GM21786 (cell line): ENCODE data around the gene ATP9B.
"Not testable (repeated sequence)": the region's sequence is repeated elsewhere in the genome, so short reads cannot be mapped to it uniquely, and the experiment has no call there.

Experiments
- ATAC-seq: cut with Tn5 transposase; IDR thresholded peaks from one replicate; pipeline ENCODE4 v1.9.1; 2021; ENCODE audit not compliant: unreplicated experiment

The ATP9B gene

DNA sequence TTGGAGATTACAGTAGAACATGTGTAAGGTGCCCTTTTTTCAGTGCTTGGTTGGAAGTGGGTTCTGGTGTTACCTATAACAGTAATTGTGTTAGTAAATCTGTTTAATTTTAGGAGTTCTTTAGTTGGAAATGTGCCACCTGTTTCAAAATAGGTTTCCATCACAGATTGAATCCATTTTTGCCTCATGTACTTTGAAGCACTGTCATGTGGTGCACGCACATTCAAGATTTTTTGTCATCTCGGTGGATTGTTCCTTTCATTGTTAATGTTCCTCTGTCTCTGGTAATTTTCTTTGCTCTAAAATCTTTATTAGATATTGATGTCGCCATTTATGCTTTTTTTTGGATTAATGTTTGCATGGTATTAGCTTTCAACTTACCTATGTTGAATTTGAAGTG, 1.3 kb downstream of the ATP9B start:
- ATAC-seq: no peak

DNA sequence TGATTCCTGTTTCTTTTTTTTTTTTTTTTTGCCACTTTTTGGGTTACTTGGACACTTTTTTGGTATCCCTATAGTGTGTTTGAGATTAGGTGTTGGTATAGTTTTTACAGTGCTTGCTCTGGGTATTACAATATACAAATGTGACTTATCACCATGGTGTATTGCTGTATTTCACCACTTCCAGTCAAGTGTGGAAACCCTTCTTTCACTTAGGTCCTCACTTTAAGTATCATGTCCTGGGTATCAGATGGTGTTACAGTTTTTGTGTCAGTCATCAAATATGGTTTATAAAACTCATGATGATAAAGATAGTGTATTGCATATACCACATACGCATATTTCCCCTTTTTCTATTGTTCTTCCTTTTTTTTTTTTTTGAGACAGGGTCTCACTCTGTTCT, 1.8 kb downstream of the ATP9B start:
- ATAC-seq: no peak

DNA sequence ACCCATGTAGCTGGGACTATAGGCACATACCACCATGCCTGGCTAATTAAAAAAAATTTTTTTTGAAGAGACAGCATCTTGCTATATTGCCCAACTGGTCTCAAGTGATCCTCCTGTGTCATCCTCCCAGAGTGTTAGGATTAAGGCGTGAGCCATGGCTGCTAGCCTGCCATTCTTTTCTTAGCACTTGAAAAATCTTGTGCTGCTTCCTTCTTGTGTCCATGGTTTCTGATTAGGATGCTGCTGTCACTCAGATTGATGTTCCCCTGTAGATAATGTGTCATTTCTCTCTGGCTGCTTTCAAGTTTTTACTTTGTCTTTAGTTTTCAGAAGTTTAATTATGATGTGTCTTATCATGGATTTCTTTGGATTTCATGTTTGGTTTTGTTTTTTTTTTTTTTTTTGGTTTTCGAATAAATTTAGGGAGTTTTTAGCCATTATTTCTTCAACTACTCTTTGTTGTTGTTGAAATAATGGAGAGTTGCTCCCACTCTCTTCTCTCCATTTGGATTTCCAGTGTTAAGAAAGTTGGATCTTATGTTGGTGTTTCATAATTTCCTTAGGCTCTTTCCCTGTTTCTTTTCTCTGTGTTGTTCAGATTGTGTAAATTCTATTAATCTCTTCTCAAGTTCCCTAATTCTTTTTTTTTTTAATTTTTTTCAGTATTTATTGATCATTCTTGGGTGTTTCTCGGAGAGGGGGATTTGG, 2.5 kb downstream of the ATP9B start:
- ATAC-seq: no peak

DNA sequence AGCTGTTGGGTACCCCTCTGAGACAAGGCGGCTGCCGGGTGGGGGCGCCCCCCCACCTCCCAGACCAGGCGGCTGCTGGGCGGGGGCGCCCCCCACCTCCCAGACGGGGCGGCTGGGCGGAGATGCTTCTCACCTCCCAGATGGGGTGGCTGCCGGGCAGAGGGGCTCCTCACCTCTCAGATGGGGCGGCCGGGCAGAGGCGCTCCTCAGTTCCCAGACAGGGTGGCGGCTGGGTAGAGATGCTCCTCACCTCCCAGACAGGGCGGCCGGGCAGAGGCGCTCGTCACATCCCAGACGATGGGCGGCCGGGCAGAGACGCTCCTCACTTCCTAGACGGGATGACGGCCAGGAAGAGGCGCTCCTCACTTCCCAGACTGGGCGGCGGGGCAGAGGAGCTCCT, 3.5 kb downstream of the ATP9B start:
- ATAC-seq: not testable (repeated sequence)

DNA sequence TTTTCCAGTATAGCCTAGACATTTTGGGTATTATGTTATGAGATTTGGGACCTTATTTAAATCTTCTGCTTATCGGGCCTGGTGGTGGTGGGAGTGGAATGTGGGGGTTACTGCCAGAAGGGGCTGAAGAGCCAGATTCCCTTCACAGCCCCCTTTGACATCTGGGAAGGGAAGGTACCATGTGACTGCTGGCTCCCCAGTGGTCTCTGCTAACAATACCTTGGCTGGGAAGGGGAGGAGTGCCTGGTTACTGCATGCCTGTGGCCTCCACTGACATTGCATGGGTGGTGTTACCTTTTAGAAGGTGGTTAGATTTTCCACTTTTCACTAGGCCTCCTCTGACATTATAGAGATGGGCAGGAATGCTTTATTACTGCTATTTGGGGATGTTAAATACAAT, 8.0 kb downstream of the ATP9B start:
- ATAC-seq: no peak

DNA sequence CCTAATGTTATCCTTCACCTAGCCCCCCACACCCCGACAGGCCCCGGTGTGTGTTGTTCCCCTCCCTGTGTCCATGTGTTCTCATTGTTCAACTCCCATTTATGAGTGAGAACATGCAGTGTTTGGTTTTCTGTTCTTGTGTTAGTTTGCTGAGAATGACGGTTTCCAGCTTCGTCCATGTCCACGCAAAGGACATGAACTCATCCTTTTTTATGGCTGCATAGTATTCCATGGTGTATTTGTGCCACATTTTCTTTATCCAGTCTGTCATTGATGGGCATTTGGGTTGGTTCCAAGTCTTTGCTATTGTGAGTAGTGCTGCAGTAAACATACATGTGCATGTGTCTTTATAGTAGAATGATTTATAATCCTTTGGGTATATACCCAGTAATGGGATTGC, 9.6 kb downstream of the ATP9B start:
- ATAC-seq: not testable (repeated sequence)

DNA sequence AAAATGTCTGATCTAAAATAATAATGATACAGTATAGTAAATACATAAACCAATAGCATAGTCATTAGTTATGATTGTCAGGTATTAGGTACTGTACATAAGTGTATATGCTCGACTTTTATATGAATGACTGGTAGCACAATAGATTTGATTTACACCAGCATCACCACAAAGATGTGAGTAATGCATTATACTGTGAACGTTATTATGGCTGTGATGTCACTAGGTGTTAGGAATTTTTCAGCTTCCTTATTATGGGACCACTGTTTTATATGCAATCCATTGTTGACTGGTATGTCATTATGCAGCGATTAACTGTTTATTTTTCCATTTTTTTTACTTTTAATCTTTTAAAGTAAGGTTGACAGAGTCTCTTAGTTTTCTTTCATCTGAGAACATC, 23.7 kb downstream of the ATP9B start:
- ATAC-seq: no peak

DNA sequence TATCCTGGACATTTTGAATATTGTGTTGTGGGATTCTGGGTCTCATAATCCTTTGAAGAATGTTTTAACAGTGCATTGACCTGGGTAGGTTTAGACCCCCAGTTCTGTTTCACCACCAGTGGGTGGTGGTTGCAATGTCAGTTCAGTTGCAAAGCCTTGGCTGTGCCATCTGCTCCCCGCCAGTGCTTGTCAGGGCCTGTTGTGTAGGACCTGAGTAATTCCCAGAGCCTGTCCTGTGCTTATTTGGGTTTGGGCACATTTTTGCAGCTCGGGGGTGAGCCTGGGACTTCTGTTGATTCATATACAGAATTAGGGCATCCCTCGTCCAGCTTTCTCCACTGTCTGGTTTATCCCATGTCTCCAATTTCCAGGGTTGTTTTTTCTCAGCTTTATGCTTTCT, 24.8 kb downstream of the ATP9B start:
- ATAC-seq: no peak

DNA sequence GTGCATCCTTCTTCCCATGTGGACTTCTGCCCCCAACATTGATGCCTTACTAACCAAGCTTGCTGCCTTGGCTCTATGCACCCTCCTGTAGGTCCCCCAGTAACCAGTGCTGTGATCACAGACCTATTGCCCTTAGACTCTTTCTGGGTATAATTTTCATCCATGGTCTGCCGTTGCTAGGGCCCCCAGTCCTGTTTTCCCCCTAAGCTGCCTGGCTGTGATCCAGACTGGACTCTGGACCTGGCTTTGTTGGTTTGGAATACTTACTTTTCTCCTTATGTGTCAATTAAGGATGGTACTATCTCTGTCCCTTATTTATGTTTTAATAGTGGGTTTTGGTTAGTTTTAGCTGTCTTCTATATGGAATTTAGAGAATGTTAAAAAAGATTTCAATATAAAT, 26.0 kb downstream of the ATP9B start:
- ATAC-seq: no peak

DNA sequence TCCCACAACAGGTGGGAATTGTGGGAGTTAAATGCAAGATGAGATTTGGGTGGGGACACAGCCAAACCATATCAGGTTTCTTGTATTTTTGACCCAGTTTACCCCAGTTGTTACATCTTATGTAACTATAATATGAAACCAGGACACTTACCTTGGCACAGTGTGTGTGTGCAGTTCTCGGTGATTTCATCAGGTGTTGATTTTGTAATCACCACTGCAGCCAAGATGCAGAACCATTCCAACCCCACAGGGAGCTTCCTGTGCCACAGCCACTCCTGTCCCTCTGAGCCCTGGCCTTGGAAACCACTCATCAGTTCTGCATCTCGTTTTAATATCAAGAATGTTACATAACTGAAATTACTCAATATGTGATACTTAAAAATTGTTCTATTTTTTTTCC, 31.8 kb downstream of the ATP9B start:
- ATAC-seq: no peak

DNA sequence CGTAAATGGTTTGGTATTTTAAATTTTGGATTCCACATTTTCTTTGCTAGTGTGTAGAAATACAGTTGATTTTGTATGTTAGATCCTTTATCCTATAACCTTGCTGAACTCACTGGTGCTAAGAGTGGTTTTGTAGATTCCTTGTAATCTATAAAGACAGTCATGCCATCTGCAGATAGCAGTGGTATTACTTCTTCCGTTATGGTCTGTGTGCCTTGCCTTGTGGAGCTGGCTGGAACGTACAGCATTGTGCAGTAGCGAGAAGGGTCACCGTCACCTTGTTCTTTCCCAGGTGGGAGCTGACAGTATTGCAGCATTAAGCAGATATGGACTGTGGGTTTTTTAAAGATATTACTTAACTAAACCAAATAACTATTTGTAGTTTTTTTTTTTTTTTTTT, 33.7 kb downstream of the ATP9B start:
- ATAC-seq: no peak

DNA sequence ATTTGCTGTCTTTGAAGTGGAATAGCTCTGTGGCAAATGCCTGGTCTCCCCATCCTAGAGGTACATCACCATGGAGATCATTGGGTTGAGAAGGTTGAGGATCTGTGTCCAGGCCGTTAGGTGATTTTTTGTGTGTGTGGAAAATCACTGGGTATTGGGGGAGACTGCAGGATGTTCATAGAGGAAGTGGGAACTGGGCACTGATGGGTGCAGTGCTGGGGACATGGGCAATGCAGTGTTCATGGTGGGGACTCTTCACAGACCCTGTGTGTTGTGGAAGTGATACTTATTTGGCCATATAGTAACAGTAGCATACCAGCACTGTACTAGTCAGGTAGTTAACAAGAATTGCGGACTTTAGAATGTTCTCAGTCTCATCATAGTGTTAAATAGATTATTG, 34.9 kb downstream of the ATP9B start:
- ATAC-seq: no peak

DNA sequence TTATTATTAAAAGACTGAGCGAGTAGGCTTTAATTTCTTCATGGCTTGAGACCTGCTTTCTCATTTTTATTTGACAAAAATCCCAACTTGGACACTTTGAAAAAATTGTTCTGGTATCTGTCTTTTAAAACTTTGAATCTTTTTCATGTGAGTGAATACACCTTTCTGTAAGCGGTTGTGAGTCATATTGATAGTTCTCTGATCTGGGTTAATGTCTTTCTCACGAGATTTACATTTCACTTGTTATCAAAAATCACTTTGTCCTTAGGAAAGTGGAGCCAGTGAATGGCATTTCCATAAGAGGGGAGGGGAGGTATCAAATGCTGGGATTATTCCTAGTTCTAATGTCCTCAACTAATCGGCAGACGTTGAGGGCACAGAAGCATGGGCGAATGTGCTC, 36.3 kb downstream of the ATP9B start:
- no peak for ATAC-seq

DNA sequence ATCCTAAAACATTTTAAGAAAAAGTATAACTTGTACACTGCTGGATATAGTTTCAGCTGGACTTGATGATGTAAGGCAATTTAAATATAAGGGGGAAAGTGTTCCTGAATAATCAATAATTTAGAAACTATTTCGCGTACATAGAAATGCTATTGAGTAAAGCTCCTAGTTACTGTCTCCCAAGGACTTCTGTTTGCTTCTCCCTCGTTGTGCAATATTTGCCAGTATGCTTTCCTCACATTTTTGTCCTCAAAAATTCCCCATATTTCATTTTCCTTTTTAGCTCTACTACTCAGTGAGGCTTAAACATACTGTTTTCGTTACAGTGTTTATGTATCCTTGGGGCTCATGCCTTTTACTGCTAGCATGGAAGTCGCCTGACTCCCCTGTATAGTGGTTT, 36.9 kb downstream of the ATP9B start:
- ATAC-seq: no peak

DNA sequence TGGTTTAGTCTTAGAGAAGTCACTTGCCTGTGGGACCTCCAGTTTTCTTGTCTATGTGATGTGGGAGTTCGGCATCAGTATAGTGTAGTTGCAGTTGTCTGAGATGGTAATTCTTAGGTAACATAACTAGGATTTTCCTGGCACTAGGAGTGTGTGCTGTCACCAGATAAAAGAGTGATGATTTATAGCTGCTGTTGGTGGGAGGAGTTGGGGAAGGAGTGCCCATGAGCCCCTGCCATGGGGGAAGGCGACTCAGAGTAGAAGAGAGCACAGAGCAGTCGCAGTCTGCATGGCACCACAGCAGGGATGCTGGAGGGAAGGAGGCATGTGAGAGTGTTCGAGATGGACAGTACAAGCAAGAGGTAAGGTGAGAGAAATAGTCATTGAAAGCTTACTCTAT, 38.7 kb downstream of the ATP9B start:
- ATAC-seq: no peak

DNA sequence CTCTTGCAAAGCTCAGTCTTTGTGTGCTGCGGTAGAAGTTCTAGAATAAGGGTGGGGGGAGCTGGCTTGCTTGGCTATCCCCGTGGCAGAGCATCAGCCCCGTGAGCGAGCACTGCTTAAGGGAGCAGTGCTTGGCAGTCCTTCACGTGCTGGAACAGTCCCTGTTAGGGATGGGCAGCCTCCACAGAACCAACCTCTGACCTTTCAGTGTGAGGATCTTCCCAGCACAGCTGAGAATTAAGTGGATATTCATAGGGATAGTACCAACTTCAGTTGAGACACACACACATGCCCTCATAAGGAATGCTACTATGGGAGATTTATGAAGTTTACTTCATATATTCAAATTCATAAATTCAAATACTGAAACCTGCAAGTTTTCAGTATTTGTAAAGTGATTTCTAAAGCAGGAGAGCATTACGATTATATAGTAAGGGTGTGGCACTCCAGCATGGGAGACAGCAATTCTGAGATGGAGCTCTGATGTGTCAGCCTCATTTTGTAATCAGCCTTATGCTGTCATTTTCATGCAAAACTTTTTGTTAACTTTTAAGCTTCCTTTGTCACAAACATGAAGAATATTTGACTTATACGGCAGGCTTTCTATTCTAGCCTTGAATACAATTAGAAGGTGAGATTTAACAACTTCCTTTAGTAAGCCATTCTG, 39.5 kb downstream of the ATP9B start:
- no peak for ATAC-seq

DNA sequence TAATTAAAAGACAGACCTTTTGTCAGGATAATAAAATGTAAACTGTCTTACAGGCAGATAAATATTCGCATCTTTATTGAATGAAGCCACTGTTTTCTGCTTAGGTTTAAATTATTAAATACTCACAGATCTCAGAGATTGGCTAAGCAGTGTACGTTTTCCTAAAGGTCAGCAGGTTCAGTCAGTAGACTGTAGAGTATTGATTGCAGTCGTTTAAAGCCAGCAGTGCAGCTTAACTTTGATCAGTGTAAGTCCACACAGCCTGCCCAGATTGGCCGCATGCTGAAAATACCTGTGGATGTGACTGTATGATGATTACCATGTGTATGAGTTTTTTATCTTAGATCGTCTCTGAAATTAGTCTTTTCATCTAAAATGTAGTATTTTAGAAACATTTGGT, 42.3 kb downstream of the ATP9B start:
- no peak for ATAC-seq

DNA sequence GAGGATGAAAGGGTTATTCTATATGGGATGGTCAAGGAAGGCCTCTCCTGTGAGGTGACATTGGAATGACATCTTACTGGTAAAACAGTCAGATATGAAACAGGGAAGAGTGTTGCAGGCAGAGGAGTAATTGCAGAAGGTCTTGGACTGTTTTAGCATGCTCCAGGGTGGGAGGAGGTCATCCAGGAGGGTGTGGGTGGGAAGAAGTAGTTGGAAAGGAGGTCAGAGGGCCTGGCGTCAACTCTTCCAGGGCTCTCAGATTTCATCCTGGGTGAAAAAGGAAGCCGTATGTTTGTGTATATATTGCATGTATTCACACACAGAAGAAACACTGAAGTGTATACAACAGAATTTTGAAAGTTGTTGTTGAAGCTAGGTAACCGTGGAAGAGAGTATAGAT, 48.2 kb downstream of the ATP9B start:
- no peak for ATAC-seq

DNA sequence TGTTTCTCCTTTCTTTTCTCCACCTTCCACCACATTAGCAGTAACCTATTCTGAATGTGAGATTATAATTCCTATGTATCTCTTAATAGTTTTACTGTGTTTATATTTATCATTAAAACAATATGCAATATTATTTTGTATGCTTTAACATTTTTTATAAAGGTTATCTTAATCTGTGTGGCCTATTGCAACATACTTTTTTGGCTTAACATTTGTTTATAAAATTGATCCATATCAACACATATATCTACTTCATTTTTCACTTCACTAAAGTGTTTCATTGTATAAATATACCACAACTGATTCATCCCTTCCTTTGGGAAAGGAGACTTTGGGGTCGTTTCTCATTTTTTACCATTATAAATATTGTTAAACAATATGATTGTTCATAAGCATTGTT, 48.6 kb downstream of the ATP9B start:
- no peak for ATAC-seq

DNA sequence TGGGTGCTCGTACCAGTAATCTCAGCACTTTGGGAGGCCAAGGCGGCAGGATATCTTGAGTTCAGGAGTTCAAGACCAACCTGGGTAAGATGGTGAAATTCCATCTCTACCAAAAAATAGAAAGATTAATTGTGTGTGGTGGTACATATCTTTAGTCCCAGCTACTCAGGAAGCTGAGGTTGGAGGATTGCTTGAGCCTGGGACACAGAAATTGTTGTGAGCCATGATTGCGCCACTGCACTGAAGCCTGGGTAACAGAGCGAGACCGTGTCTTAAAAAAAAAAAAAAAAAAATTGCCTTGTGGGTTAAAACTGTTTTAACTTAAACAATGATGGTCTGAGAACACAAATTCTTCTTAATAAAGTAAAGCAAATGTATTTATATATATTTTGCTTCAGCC, 49.6 kb downstream of the ATP9B start:
- ATAC-seq: no peak

DNA sequence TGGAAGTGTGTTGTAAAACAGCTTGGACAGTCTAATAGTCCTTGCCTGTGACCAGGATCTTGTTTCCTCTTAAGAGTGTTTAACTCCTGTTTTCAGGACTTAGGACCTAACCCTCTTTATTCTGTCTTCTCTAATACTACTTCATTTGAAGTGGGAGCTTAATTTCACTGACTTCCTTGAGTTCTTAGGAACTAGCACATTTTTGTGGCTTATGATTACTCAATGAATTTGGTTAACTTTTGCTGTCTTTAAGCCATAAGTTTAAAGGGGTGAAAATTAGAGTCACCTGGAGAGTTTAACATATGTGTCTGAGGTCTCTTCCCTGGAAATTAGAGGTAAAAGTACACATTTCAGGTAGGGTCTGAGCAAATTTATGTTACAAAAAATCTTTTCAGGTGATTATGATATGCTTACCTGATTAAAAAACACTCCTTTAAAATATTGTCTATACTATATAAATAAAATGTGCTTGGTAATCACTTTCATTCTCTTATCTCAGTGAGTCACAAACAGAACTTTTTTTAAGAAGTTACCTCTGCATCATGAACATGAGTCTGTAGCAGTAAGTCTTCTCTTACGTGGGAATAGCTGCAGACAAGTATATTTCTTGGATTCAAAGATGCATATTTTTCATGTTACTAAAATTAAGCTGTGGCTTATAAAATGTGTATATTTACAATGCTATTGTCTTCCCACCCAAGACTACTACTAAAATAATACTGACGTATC, 52.7 kb downstream of the ATP9B start:
- ATAC-seq: no peak

DNA sequence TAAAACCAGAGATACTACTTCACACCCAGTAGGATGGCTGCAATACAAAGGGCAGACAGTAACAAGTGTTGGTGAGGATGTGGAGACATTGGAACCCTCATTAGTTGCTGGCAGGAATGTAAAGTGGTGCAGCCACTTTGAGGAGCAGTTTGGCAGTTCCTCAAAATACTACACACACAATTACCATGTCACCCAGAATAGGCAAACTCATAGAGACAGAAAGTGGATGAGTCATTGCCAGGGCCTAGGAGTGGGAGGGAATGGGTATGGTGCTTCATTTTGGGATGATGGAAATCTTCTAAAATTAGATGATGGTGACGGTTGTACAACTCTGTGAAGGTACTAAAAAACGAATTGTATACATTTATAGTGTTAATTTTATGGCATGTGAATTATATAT, 54.8 kb downstream of the ATP9B start:
- ATAC-seq: no peak
